C4-2B (cell line): ENCODE data around the gene CCDC73.

Experiments
- ZFX ChIP-seq: fragments of 450-650 bp; IDR thresholded peaks from 2 replicates; pipeline ENCODE4 v1.6.1; 2017
- TF ChIP-seq, protein P1 (sequence below): fragments of 450-650 bp; conservative IDR thresholded peaks from 2 replicates; pipeline ENCODE4 v1.5.1; 2017; ENCODE audit warnings: mild to moderate bottlenecking

DNA sequence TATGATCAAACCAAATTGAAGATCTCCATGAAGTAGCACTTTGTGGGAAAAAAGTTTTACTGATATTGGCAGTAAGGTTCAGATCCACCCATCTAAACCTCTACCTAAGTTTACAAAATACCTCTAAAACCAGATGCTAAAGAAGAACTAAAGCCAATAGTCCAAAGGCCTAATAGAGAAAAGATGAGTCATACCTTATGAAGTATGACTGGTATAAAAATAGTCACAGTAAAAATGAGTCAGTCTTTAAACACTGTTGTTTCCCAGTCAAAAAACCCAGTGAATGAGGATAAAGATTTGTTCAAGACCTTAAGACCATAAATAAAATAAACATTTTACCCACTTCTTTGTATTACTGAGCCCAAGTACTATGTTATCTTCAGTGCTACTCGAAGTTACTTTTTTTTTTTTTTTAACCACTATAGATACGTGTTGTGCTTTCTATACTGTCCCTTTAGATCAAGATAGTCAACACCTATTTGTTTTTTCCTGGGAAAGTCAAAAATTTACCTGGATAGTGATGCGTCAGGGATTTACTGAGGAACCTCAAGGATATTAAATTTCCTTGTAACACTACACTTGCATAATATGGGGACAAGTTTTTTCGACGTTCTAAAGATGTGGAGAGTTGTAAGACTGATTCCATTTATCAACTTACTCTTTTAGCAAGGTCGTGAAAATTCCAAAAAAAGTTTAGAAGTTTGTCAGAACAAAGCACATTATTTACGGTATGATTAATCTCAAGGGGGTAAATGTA is 87.3 kb downstream of the CCDC73 start:
- TF ChIP-seq, protein P1, sequence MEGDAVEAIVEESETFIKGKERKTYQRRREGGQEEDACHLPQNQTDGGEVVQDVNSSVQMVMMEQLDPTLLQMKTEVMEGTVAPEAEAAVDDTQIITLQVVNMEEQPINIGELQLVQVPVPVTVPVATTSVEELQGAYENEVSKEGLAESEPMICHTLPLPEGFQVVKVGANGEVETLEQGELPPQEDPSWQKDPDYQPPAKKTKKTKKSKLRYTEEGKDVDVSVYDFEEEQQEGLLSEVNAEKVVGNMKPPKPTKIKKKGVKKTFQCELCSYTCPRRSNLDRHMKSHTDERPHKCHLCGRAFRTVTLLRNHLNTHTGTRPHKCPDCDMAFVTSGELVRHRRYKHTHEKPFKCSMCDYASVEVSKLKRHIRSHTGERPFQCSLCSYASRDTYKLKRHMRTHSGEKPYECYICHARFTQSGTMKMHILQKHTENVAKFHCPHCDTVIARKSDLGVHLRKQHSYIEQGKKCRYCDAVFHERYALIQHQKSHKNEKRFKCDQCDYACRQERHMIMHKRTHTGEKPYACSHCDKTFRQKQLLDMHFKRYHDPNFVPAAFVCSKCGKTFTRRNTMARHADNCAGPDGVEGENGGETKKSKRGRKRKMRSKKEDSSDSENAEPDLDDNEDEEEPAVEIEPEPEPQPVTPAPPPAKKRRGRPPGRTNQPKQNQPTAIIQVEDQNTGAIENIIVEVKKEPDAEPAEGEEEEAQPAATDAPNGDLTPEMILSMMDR = no peak
- no peak for TF ChIP-seq ZFX
